ENCODE results near the gene WBP2NL. TPM values are rescaled to one million over a fixed set of nuclear protein-coding genes. Genes with fewer than 3 reads are reported as not detected.
A peak's percentile ranks its signal among the peaks of the same experiment; 100 is the strongest.

Gene WBP2NL
- total and polyA plus RNA-seq, 8 donors = 1.6 to 5.2 (median 3.0) TPM

- peaks cover 4 to 10% of the 10 kb centered on the region in 2 donors for H3K4me1 ChIP-seq
- H3K27me3 ChIP-seq = peaks cover 8 to 79% of the 10 kb centered on the region in 2 donors
- H3K4me3 ChIP-seq = no peak overlapping the region
- H3K27ac ChIP-seq = no peak overlapping the region
- no peaks in the 10 kb centered on the region for H3K9me3 ChIP-seq
- ATAC-seq = no peak
- intact Hi-C loops (cut with DNase I) = no loop called here
- no peak for DNase-seq
- TF ChIP-seq, protein P1, sequence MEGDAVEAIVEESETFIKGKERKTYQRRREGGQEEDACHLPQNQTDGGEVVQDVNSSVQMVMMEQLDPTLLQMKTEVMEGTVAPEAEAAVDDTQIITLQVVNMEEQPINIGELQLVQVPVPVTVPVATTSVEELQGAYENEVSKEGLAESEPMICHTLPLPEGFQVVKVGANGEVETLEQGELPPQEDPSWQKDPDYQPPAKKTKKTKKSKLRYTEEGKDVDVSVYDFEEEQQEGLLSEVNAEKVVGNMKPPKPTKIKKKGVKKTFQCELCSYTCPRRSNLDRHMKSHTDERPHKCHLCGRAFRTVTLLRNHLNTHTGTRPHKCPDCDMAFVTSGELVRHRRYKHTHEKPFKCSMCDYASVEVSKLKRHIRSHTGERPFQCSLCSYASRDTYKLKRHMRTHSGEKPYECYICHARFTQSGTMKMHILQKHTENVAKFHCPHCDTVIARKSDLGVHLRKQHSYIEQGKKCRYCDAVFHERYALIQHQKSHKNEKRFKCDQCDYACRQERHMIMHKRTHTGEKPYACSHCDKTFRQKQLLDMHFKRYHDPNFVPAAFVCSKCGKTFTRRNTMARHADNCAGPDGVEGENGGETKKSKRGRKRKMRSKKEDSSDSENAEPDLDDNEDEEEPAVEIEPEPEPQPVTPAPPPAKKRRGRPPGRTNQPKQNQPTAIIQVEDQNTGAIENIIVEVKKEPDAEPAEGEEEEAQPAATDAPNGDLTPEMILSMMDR (IDR thresholded peaks at IDR 0.05) = no peak
- H3K36me3 ChIP-seq = no peaks in the 10 kb centered on the region
Observed at GRCh38 chr22:41974691-41975290, 23.8 kb upstream of the WBP2NL start.

DNA sequence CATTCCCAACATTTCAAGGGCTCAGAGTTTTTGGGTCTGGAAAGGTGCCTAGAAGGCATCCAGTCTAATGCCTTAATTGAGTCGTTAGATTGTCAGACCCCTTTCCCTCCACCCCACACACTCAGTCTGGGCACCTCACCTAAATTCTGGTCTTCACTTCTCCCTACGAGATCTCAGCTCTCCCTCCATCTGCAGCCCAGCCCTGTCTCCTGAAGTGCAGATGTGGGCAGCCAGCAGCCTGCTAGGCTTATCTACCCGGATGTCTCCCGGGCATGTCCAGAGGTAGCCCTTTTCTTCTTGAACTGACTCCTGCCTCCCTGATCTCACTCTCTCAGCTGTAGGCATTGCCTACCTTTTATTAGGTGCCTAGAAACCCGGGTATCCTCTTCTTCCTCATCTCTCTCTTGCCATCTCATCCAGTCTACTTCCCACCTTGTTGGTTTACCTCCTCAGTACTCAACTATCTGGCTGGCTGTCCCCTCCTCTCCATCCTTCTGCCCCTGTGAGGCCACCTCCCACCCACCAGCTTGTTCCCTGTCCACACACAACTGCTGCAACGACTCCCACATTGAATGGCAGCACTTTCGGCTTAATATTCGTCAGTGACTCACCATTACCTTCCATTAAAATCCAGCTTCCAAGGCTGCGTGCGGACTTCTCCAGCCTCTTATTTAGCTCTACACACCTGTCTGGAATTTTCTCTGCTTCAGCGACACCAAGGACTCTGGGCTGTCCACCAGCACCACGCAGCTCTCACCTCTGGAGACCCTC lies 23.1 kb upstream of the WBP2NL start:
- no peak overlapping the region for H3K4me3 ChIP-seq
- H3K36me3 ChIP-seq = no peaks in the 10 kb centered on the region
- H3K27ac ChIP-seq = no peak overlapping the region
- TF ChIP-seq, protein P1 (IDR thresholded peaks at IDR 0.05) = no peak
- H3K27me3 ChIP-seq = peaks cover 8 to 79% of the 10 kb centered on the region in 2 donors
- H3K4me1 ChIP-seq = peaks cover 4 to 10% of the 10 kb centered on the region in 2 donors
- DNase-seq (no peak), ATAC-seq (no peak)
- intact Hi-C loops (cut with DNase I) = no loop called here
- no peaks in the 10 kb centered on the region for H3K9me3 ChIP-seq

DNA sequence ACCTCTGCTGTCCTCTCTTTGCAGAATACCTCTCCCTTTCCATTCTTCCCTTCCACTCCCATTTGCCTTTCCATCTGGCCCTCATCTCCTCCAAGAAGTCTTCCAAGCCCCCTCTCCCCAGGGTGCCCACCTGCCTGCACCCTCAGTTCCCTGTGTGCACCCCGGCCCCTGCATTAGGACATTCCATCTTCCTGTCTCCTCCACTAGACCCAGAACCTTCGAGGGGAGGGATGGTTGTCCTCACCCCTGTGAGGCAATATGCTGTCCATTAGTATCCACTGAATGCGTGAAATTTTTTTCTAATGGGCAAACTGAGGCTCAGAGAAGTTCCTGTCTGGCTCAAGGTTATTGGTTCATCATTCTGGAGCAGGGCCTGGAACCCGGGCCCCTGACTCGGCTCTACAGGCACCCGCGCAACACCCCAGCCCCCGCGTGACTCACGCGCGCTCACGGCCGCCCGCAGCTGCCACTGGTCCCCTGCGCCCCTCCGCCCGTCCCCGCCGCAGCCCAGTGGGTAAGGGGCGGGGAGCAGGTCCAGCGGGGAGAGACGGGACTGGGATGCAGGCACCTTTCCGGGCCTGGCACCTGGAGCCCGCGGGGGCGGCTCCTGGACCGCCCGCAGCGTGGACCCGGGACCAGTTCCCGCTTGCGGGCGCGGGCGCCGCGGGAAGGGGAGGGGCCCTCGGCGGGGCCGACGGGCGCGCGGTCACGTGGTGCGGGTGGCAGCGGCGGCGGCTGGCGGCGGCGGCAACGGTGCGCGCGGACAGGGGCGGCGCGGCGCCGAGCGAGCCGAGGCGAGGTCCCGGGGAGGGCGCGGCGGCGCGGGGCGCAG lies 22.3 kb upstream of the WBP2NL start:
- intact Hi-C loops (cut with DNase I) = no loop called here
- ATAC-seq = peak; percentile 74
- TF ChIP-seq, protein P1 (IDR thresholded peaks at IDR 0.05) = no peak
- Histone ChIP-seq H3K27me3 (peaks cover 8 to 71% of the 10 kb centered on the region in 2 donors), H3K4me1 (peaks cover 4 to 10% of the 10 kb centered on the region in 2 donors), H3K27ac (no peak overlapping the region), H3K9me3 (no peaks in the 10 kb centered on the region), H3K36me3 (no peaks in the 10 kb centered on the region), H3K4me3 (peak overlapping the region; percentile 28 to 45)
- peak in 1 of 4 donors; percentile 91 for DNase-seq

GRCh38 chr22:41976961-41977566 lies 21.5 kb upstream of the WBP2NL start:
- Histone ChIP-seq H3K27me3 (peaks cover 8 to 64% of the 10 kb centered on the region in 2 donors), H3K9me3 (no peaks in the 10 kb centered on the region), H3K4me3 (peak overlapping the region; percentile 15 to 45), H3K36me3 (no peaks in the 10 kb centered on the region), H3K27ac (no peak overlapping the region), H3K4me1 (peaks cover 4 to 10% of the 10 kb centered on the region in 2 donors)
- ATAC-seq = no peak
- DNase-seq = no peak
- intact Hi-C loops (cut with DNase I) = no loop called here
- TF ChIP-seq, protein P1 (IDR thresholded peaks at IDR 0.05) = no peak

Data from left lung (tissue), 10 donors.